KMS-11 (cell line): ENCODE results near the gene CNOT10.

Source experiments
- H2AFZ ChIP-seq: fragments of 200-600 bp; sonication (generic); 2 replicates; pipeline ENCODE4 v1.6.1; 2016; ENCODE audit warnings: antibody characterized with exemption, mixed run types, low read depth
- H3K27ac ChIP-seq: fragments of 200-600 bp; sonication (generic); 2 replicates; pipeline ENCODE4 v1.6.1; 2016; ENCODE audit warnings: mild to moderate bottlenecking, mixed run types
- H3K27me3 ChIP-seq: fragments of 200-600 bp; sonication (generic); 2 replicates; pipeline ENCODE4 v1.6.1; 2017; ENCODE audit warnings: mild to moderate bottlenecking, low read depth, mixed run types, moderate library complexity; ENCODE audit not compliant: insufficient read depth
- H3K36me3 ChIP-seq: fragments of 200-600 bp; sonication (generic); 2 replicates; pipeline ENCODE4 v1.6.1; 2017; ENCODE audit warnings: mild to moderate bottlenecking, mixed run types; ENCODE audit not compliant: insufficient read depth
- H3K4me1 ChIP-seq: fragments of 200-600 bp; sonication (generic); 2 replicates; pipeline ENCODE4 v1.6.1; 2016; ENCODE audit warnings: mild to moderate bottlenecking, low read depth, mixed run types; ENCODE audit not compliant: poor library complexity, severe bottlenecking
- H3K4me2 ChIP-seq: fragments of 200-600 bp; sonication (generic); 2 replicates; pipeline ENCODE4 v1.7.0; 2016; ENCODE audit warnings: mild to moderate bottlenecking, mixed run types
- H3K4me3 ChIP-seq: fragments of 200-600 bp; sonication (generic); IDR thresholded peaks from 2 replicates; pipeline ENCODE4 v1.6.1; 2017; ENCODE audit warnings: low read depth, low read length, mixed read lengths; ENCODE audit not compliant: insufficient read depth
- H3K79me2 ChIP-seq: fragments of 200-600 bp; sonication (generic); 2 replicates; pipeline ENCODE4 v1.6.1; 2016; ENCODE audit warnings: low read depth, mixed run types; ENCODE audit not compliant: insufficient read depth
- H3K9ac ChIP-seq: fragments of 200-600 bp; sonication (generic); 2 replicates; pipeline ENCODE4 v1.6.1; 2016; ENCODE audit warnings: mild to moderate bottlenecking, mixed run types
- H4K20me1 ChIP-seq: fragments of 200-600 bp; sonication (generic); 2 replicates; pipeline ENCODE4 v1.6.1; 2016; ENCODE audit warnings: mild to moderate bottlenecking, mixed run types; ENCODE audit not compliant: insufficient read depth
- CTCF ChIP-seq: fragments of 200-600 bp; sonication (generic); conservative IDR thresholded peaks from 2 replicates; pipeline ENCODE4 v1.6.1; 2017; ENCODE audit warnings: low read depth, mild to moderate bottlenecking, antibody characterized with exemption, low read length, moderate library complexity, mixed read lengths

The CNOT10 gene

GRCh38 chr3:32684800-32685542, at the start of gene CNOT10:
TSS of gene CNOT10 (plus strand) at chr3:32685188. CDS start at chr3:32685461, 273 bp downstream.
- peaks cover 39% of the 10 kb centered on the region for H3K79me2 ChIP-seq
- H3K4me1 ChIP-seq: peaks cover 21% of the 10 kb centered on the region
- no peaks in the 10 kb centered on the region for H3K27me3 ChIP-seq
- H3K9ac ChIP-seq: peak within 1 kb of the TSS; percentile 55
- peak within 1 kb of the TSS; percentile 96 for H2AFZ ChIP-seq
- no peaks in the 10 kb centered on the region for H3K36me3 ChIP-seq
- peak within 1 kb of the TSS; percentile 93 for H3K4me2 ChIP-seq
- TF ChIP-seq CTCF: no peak
- no peaks in the 10 kb centered on the region for H4K20me1 ChIP-seq
- H3K4me3 ChIP-seq: peak within 1 kb of the TSS; percentile 87
- H3K27ac ChIP-seq: peak within 1 kb of the TSS; percentile 38; the same call in 1 of the 2 replicates

- no peaks in the 10 kb centered on the region for H3K4me1 ChIP-seq
- no peak overlapping the region for H3K4me3 ChIP-seq
- no peak overlapping the region for H3K9ac ChIP-seq
- no peak for TF ChIP-seq CTCF
- no peaks in the 10 kb centered on the region for H3K36me3 ChIP-seq
- no peaks in the 10 kb centered on the region for H4K20me1 ChIP-seq
- H2AFZ ChIP-seq: no peak overlapping the region
- no peak overlapping the region for H3K27ac ChIP-seq
- no peaks in the 10 kb centered on the region for H3K27me3 ChIP-seq
- no peaks in the 10 kb centered on the region for H3K79me2 ChIP-seq
- H3K4me2 ChIP-seq: no peak overlapping the region
Measured at GRCh38 chr3:32640939-32641338, 44.0 kb upstream of the CNOT10 start.

- Histone ChIP-seq H3K79me2 (no peaks in the 10 kb centered on the region), H3K9ac (no peak overlapping the region), H3K4me1 (no peaks in the 10 kb centered on the region), H3K4me2 (no peak overlapping the region), H3K36me3 (no peaks in the 10 kb centered on the region), H2AFZ (no peak overlapping the region), H3K27ac (no peak overlapping the region), H4K20me1 (no peaks in the 10 kb centered on the region), H3K4me3 (no peak overlapping the region), H3K27me3 (no peaks in the 10 kb centered on the region)
- TF ChIP-seq CTCF: no peak
Measured at GRCh38 chr3:32641356-32641755, 43.6 kb upstream of the CNOT10 start.

- Histone ChIP-seq H3K4me2 (no peak overlapping the region), H3K27ac (no peak overlapping the region), H3K79me2 (no peaks in the 10 kb centered on the region), H4K20me1 (no peaks in the 10 kb centered on the region), H3K27me3 (no peaks in the 10 kb centered on the region), H3K9ac (no peak overlapping the region), H3K36me3 (no peaks in the 10 kb centered on the region), H3K4me3 (no peak overlapping the region), H3K4me1 (no peaks in the 10 kb centered on the region), H2AFZ (no peak overlapping the region)
- TF ChIP-seq CTCF: no peak
Measured at GRCh38 chr3:32643354-32643753, 41.6 kb upstream of the CNOT10 start.
